ENCODE data around the gene CELA3B.

DNA sequence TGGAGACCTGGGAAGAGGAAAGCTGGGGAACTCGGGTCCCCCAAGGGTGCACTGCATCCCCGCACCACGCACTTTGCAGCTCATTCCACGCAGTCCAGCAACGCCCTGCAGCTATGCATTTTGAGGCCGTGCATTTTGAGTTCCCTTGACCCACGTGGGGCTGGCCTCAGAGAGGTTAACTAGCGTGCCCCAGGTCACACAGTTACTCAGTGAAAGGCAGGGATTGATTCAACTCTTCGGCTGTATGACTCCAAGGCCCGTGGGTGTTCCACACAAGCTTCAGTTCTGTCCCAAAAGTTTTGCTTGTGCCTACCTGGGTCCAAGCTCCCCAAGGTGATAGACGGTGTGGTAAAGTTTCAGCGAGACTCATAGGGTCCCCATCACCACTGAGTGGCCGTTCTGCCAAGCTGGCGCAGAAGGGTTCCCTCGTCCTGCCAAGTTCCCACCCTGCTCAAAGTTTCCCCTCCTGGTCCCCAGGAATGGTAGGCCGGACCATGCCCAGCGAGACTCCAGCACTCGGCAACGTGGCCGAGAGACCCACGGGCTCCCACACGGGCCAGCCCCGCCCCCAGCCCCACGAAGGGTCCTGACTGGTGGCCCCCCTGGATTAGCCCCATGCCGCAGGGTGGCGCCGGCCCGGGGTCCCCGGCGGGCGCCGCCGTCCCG lies 40.3 kb upstream of the CELA3B start:
- no peak for TF ChIP-seq POLR2A (IDR thresholded peaks at IDR 0.05; ENCODE audit: low read length)
- TF ChIP-seq GATA1 (IDR thresholded peaks at IDR 0.05; ENCODE audit: low read depth, low read length), result no peak
